HEK293 (cell line): ENCODE results near the gene DLGAP3.

Experiments
- CTCF ChIA-PET: fragments of 350-600 bp; formaldehyde crosslinking; extraction: SDS; loops from one replicate; lab custom pipeline; 2021; ENCODE audit warnings: antibody characterized with exemption; lab: Yijun Ruan, JAX
- POLR2A ChIA-PET: fragments of 300-600 bp; formaldehyde crosslinking; extraction: SDS; loops from one replicate; lab custom pipeline; 2020; ENCODE audit warnings: antibody characterized with exemption, inconsistent platforms; lab: Yijun Ruan, JAX
- H3K27ac ChIP-seq: fragments of 200-500 bp; sonication (Bioruptor generic); 2 replicates; pipeline ENCODE4 v1.5.1; 2014; ENCODE audit warnings: low read depth, low read length, control low read depth, inconsistent platforms; ENCODE audit errors: extremely low read depth
- H3K36me3 ChIP-seq, 2 experiments: fragments of 200-500 bp in 1 of 2; sonication (Bioruptor generic) in 1 of 2; 1 replicate in 1 of 2; 2 replicates in 1 of 2; pipeline ENCODE4 v1.5.1; 2014 to 2017; ENCODE audit warnings: inconsistent platforms in 2 of 2, low read length in 2 of 2; ENCODE audit not compliant: control insufficient read depth in 2 of 2, insufficient read depth in 1 of 2
- H3K4me1 ChIP-seq: fragments of 200-500 bp; sonication (Bioruptor generic); 2 replicates; pipeline ENCODE4 v1.5.1; 2014; ENCODE audit warnings: mild to moderate bottlenecking, low read length, inconsistent platforms; ENCODE audit not compliant: control insufficient read depth, insufficient read depth
- H3K4me3 ChIP-seq: 2 replicates; pipeline ENCODE4 v1.5.1; 2011; ENCODE audit warnings: low read depth, mild to moderate bottlenecking, control low read depth, low read length, moderate library complexity
- H3K9me3 ChIP-seq: fragments of 200-500 bp; sonication (Bioruptor generic); 2 replicates; pipeline ENCODE4 v1.5.1; 2014; ENCODE audit warnings: low read depth, low read length, inconsistent platforms; ENCODE audit not compliant: control insufficient read depth, insufficient read depth
- PRDM6 ChIP-seq: fragments of 450-650 bp; formaldehyde crosslinking; IDR thresholded peaks from 2 replicates; pipeline ENCODE4 v1.5.1; 2017; ENCODE audit warnings: missing biosample characterization, missing genetic modification characterization
- REST ChIP-seq: fragments of 450-650 bp; formaldehyde crosslinking; IDR thresholded peaks from 2 replicates; pipeline ENCODE4 v1.5.1; 2016; ENCODE audit warnings: missing biosample characterization, missing genetic modification characterization
- SP3 ChIP-seq: fragments of 450-650 bp; formaldehyde crosslinking; IDR thresholded peaks from 2 replicates; pipeline ENCODE4 v1.5.1; 2016; ENCODE audit warnings: missing biosample characterization, missing genetic modification characterization
- ZFHX2 ChIP-seq: fragments of 450-650 bp; formaldehyde crosslinking; conservative IDR thresholded peaks from 2 replicates; pipeline ENCODE4 v1.5.1; 2016; ENCODE audit warnings: missing biosample characterization, missing genetic modification characterization
- ZNF114 ChIP-seq: fragments of 450-650 bp; formaldehyde crosslinking; IDR thresholded peaks from 2 replicates; pipeline ENCODE4 v1.5.0; 2017; ENCODE audit warnings: missing biosample characterization, missing genetic modification characterization
- ZNF16 ChIP-seq: fragments of 450-650 bp; formaldehyde crosslinking; IDR thresholded peaks from 2 replicates; pipeline ENCODE4 v1.5.1; 2016; ENCODE audit warnings: low read depth, missing biosample characterization, missing genetic modification characterization
- ZNF335 ChIP-seq: fragments of 450-650 bp; formaldehyde crosslinking; conservative IDR thresholded peaks from 2 replicates; pipeline ENCODE4 v1.5.1; 2016; ENCODE audit warnings: missing biosample characterization, missing genetic modification characterization
- ZNF398 ChIP-seq: fragments of 450-650 bp; formaldehyde crosslinking; IDR thresholded peaks from 2 replicates; pipeline ENCODE4 v1.5.1; 2017; ENCODE audit warnings: missing biosample characterization, missing genetic modification characterization
- ZNF416 ChIP-seq: fragments of 450-650 bp; formaldehyde crosslinking; IDR thresholded peaks from 2 replicates; pipeline ENCODE4 v1.5.1; 2016; ENCODE audit warnings: missing biosample characterization, missing genetic modification characterization
- ZNF510 ChIP-seq: fragments of 450-650 bp; formaldehyde crosslinking; IDR thresholded peaks from 2 replicates; pipeline ENCODE4 v1.5.1; 2018; ENCODE audit warnings: mild to moderate bottlenecking, missing genetic modification characterization, missing biosample characterization; ENCODE audit not compliant: insufficient replicate concordance
- ZNF521 ChIP-seq: fragments of 450-650 bp; formaldehyde crosslinking; IDR thresholded peaks from 2 replicates; pipeline ENCODE4 v1.5.1; 2017; ENCODE audit warnings: missing biosample characterization, mild to moderate bottlenecking, missing genetic modification characterization
- ZNF571 ChIP-seq: fragments of 450-650 bp; formaldehyde crosslinking; IDR thresholded peaks from 2 replicates; pipeline ENCODE4 v1.5.0; 2017; ENCODE audit warnings: missing biosample characterization, missing genetic modification characterization

Gene DLGAP3

GRCh38 chr1:34929497-34929852, at the start of gene DLGAP3:
DLGAP3 (minus strand) TSS chr1:34929650; CDS start chr1:34905383, 24,267 bp downstream.
- Histone ChIP-seq H3K9me3 (no peaks in the 10 kb centered on the region), H3K4me1 (no peaks in the 10 kb centered on the region), H3K36me3 (no peaks in the 10 kb centered on the region), H3K4me3 (peak within 1 kb of the TSS; percentile 38), H3K27ac (no peak within 1 kb of the TSS; the same call in 1 of the 2 replicates)
- POLR2A ChIA-PET, result no interaction called here
- CTCF ChIA-PET, result interaction anchor here (0.7 to 0.8 kb wide), 2 partner anchors 10 to 11 kb away, joined by 3 read pairs; no protein-coding TSS in a partner anchor
- TF ChIP-seq ZNF398 (peak; percentile 10; the same call in 1 of the 2 replicates), SP3 (tag by site-specific recombination) (0 out of 2 replicates have a peak, but pooled peaks have one; percentile 12), ZFHX2 (tag by site-specific recombination) (peak; percentile 66), ZNF335 (tag by site-specific recombination) (no peak)

GRCh38 chr1:34978921-34979320, 49.5 kb upstream of the DLGAP3 start:
- Histone ChIP-seq H3K27ac (no peak overlapping the region), H3K36me3 (peaks cover 0 to 21% of the 10 kb centered on the region in 2 experiments; a peak in 1 of 3 replicates), H3K4me3 (no peak overlapping the region), H3K9me3 (no peaks in the 10 kb centered on the region), H3K4me1 (peaks cover 2% of the 10 kb centered on the region)
- no peak for TF ChIP-seq REST
- no peak for TF ChIP-seq PRDM6 (tag by site-specific recombination)
- TF ChIP-seq ZNF416, result no peak
- no peak for TF ChIP-seq ZNF510 (tag by site-specific recombination)
- TF ChIP-seq ZNF571 (tag by site-specific recombination), result no peak
- no peak for TF ChIP-seq ZNF521 (tag by site-specific recombination)
- TF ChIP-seq ZNF16 (tag by site-specific recombination), result no peak
- ChIA-PET POLR2A (interaction anchor here (2.0 kb wide), 1 partner anchor 119 kb away, joined by 5 read pairs; the partner anchor contains the start of gene SMIM12), CTCF (no interaction called here)

GRCh38 chr1:34977858-34978257, 48.4 kb upstream of the DLGAP3 start:
- Histone ChIP-seq H3K9me3 (no peaks in the 10 kb centered on the region), H3K27ac (no peak overlapping the region), H3K4me1 (no peaks in the 10 kb centered on the region), H3K4me3 (no peak overlapping the region), H3K36me3 (peaks cover 0 to 19% of the 10 kb centered on the region in 2 experiments; a peak in 1 of 3 replicates)
- ChIA-PET CTCF (no interaction called here), POLR2A (interaction anchor here (2.0 kb wide), 1 partner anchor 118 kb away, joined by 5 read pairs; the partner anchor contains the start of gene SMIM12)
- TF ChIP-seq ZNF114 (no peak), ZNF335 (tag by site-specific recombination) (peak; percentile 82)
